ENCODE data around the gene SLC4A4. TPM values are rescaled to one million over a fixed set of nuclear protein-coding genes. Genes with fewer than 3 reads are reported as not detected.

The SLC4A4 gene
- total RNA-seq, 1 donor from 2014 or later: 37.7 TPM

- peaks cover 74% of the 10 kb centered on the region for H3K4me1 Mint-ChIP-seq (ENCODE audit: unreplicated experiment)
- H3K4me3 Mint-ChIP-seq (ENCODE audit: unreplicated experiment): no peak overlapping the region
- peak overlapping the region; percentile 93 for H3K27ac Mint-ChIP-seq (ENCODE audit: unreplicated experiment)
- H3K27me3 Mint-ChIP-seq (ENCODE audit: unreplicated experiment): peaks cover 3% of the 10 kb centered on the region
- DNase-seq (ENCODE audit: extremely low spot score, unreplicated experiment): no peak
- no peaks in the 10 kb centered on the region for H3K9me3 Mint-ChIP-seq (ENCODE audit: unreplicated experiment)
- peaks cover 25% of the 10 kb centered on the region for H3K36me3 Mint-ChIP-seq (ENCODE audit: unreplicated experiment)
- no peak for TF ChIP-seq CTCF (IDR thresholded peaks at IDR 0.05)
Measured at GRCh38 chr4:71545168-71545567, 206.3 kb downstream of the SLC4A4 start.

GRCh38 chr4:71549516-71550160 is 210.8 kb downstream of the SLC4A4 start:
- no peak for DNase-seq (ENCODE audit: extremely low spot score, unreplicated experiment)
- peaks cover 59% of the 10 kb centered on the region for H3K4me1 Mint-ChIP-seq (ENCODE audit: unreplicated experiment)
- no peak for TF ChIP-seq CTCF (IDR thresholded peaks at IDR 0.05)
- H3K9me3 Mint-ChIP-seq (ENCODE audit: unreplicated experiment): no peaks in the 10 kb centered on the region
- peak overlapping the region; percentile 16 for H3K27ac Mint-ChIP-seq (ENCODE audit: unreplicated experiment)
- peaks cover 18% of the 10 kb centered on the region for H3K36me3 Mint-ChIP-seq (ENCODE audit: unreplicated experiment)
- H3K27me3 Mint-ChIP-seq (ENCODE audit: unreplicated experiment): peaks cover 3% of the 10 kb centered on the region
- no peak overlapping the region for H3K4me3 Mint-ChIP-seq (ENCODE audit: unreplicated experiment)

- no peak overlapping the region for H3K4me3 Mint-ChIP-seq (ENCODE audit: unreplicated experiment)
- DNase-seq (ENCODE audit: extremely low spot score, unreplicated experiment): no peak
Measured at GRCh38 chr4:71550220-71551165, 211.7 kb downstream of the SLC4A4 start.

GRCh38 chr4:71553605-71554004 is 214.8 kb downstream of the SLC4A4 start:
- H3K9me3 Mint-ChIP-seq (ENCODE audit: unreplicated experiment): no peaks in the 10 kb centered on the region
- peaks cover 28% of the 10 kb centered on the region for H3K4me1 Mint-ChIP-seq (ENCODE audit: unreplicated experiment)
- peaks cover 21% of the 10 kb centered on the region for H3K36me3 Mint-ChIP-seq (ENCODE audit: unreplicated experiment)
- no peak overlapping the region for H3K27ac Mint-ChIP-seq (ENCODE audit: unreplicated experiment)
- H3K27me3 Mint-ChIP-seq (ENCODE audit: unreplicated experiment): peaks cover 20% of the 10 kb centered on the region
- peak; percentile 70 for TF ChIP-seq CTCF (IDR thresholded peaks at IDR 0.05)
- DNase-seq (ENCODE audit: extremely low spot score, unreplicated experiment): no peak
- H3K4me3 Mint-ChIP-seq (ENCODE audit: unreplicated experiment): no peak overlapping the region

More at GRCh38 chr4:71550220-71551165, 211.7 kb downstream of the SLC4A4 start:
- H3K27ac Mint-ChIP-seq (ENCODE audit: unreplicated experiment): peak overlapping the region; percentile 55
- peak; percentile 52 for TF ChIP-seq CTCF (IDR thresholded peaks at IDR 0.05)
- peaks cover 50% of the 10 kb centered on the region for H3K4me1 Mint-ChIP-seq (ENCODE audit: unreplicated experiment)
- peaks cover 19% of the 10 kb centered on the region for H3K36me3 Mint-ChIP-seq (ENCODE audit: unreplicated experiment)
- no peaks in the 10 kb centered on the region for H3K9me3 Mint-ChIP-seq (ENCODE audit: unreplicated experiment)
- peaks cover 9% of the 10 kb centered on the region for H3K27me3 Mint-ChIP-seq (ENCODE audit: unreplicated experiment)

GRCh38 chr4:71554025-71554424 is 215.2 kb downstream of the SLC4A4 start:
- Mint-ChIP-seq H3K4me1 (ENCODE audit: unreplicated experiment) (peaks cover 28% of the 10 kb centered on the region), H3K27me3 (ENCODE audit: unreplicated experiment) (peaks cover 20% of the 10 kb centered on the region), H3K4me3 (ENCODE audit: unreplicated experiment) (no peak overlapping the region), H3K36me3 (ENCODE audit: unreplicated experiment) (peaks cover 21% of the 10 kb centered on the region), H3K27ac (ENCODE audit: unreplicated experiment) (no peak overlapping the region), H3K9me3 (ENCODE audit: unreplicated experiment) (no peaks in the 10 kb centered on the region)
- no peak for DNase-seq (ENCODE audit: extremely low spot score, unreplicated experiment)
- TF ChIP-seq CTCF (IDR thresholded peaks at IDR 0.05): no peak
